ENCODE data around the gene PCDHB2. TPM values are rescaled to one million over a fixed set of nuclear protein-coding genes. Genes with fewer than 3 reads are reported as not detected.
"Not testable (repeated sequence)": the region's sequence is repeated elsewhere in the genome, so short reads cannot be mapped to it uniquely, and the experiment has no call there.

The PCDHB2 gene
- total RNA-seq, 1 donor from 2014 or later: 34.2 TPM

DNA sequence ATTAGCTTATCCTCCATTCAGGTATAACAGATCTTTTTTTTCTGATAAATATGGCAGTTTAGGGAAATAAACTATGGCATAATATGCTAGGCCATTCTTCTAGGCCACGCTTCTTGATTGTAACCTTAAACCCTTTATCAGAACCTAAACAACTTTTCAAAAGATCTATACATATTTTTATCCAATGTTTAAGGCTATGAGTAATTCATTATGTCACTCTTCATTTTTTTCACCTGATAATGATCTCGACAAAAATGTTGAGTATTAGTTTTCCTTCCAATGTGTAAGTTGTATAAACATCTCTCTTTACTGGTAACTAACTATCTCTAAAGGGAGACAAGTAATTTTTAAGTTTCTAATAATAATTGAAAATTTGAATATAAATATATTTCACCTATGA lies 24.8 kb downstream of the PCDHB2 start:
- peaks cover 4% of the 10 kb centered on the region for H3K27me3 Mint-ChIP-seq (ENCODE audit: insufficient read depth, low read depth)
- H3K4me1 Mint-ChIP-seq: no peaks in the 10 kb centered on the region
- TF ChIP-seq EZH2 (IDR thresholded peaks at IDR 0.05) (no peak), CTCF (IDR thresholded peaks at IDR 0.05) (no peak), EZH2phosphoT487 (IDR thresholded peaks at IDR 0.05) (no peak)
- no peak overlapping the region for H3K4me3 Mint-ChIP-seq
- no peaks in the 10 kb centered on the region for H3F3A ChIP-seq (ENCODE audit: low read depth)
- H3K9ac ChIP-seq: no peak overlapping the region
- no peaks in the 10 kb centered on the region for H4K20me1 ChIP-seq (ENCODE audit: low read depth)
- no peak for DNase-seq (ENCODE audit: low spot score)
- no peak overlapping the region for H2AFZ ChIP-seq (replicated peaks)
- no peaks in the 10 kb centered on the region for H3K4me1 ChIP-seq
- no peak overlapping the region for H3K4me2 ChIP-seq
- H3K36me3 ChIP-seq: peaks cover 21% of the 10 kb centered on the region
- no peaks in the 10 kb centered on the region for H3K27me3 ChIP-seq
- H3K27ac Mint-ChIP-seq: no peak overlapping the region
- H3K9me3 ChIP-seq (ENCODE audit: low read depth): peaks cover 24% of the 10 kb centered on the region
- H3K79me2 ChIP-seq (ENCODE audit: low read depth): no peaks in the 10 kb centered on the region
- no peak overlapping the region for H3K27ac ChIP-seq
- peaks cover 11% of the 10 kb centered on the region for H3K36me3 Mint-ChIP-seq
- H3K4me3 ChIP-seq: no peak overlapping the region
- peaks cover 46% of the 10 kb centered on the region for H3K9me3 Mint-ChIP-seq

GRCh38 chr5:141121563-141121962 lies 27.1 kb downstream of the PCDHB2 start, which contains the start of gene PCDHB4:
Gene PCDHB4 (plus strand): TSS chr5:141121818. CDS start chr5:141121999, 181 bp downstream.
- Histone ChIP-seq H3K4me1 (no peaks in the 10 kb centered on the region), H3K36me3 (peaks cover 7% of the 10 kb centered on the region), H3K27me3 (no peaks in the 10 kb centered on the region), H3K9ac (no peak within 1 kb of the TSS), H3F3A (ENCODE audit: low read depth) (no peaks in the 10 kb centered on the region), H3K79me2 (ENCODE audit: low read depth) (no peaks in the 10 kb centered on the region), H3K4me3 (no peak within 1 kb of the TSS), H3K9me3 (ENCODE audit: low read depth) (peaks cover 5% of the 10 kb centered on the region), H2AFZ (replicated peaks) (no peak within 1 kb of the TSS), H4K20me1 (ENCODE audit: low read depth) (no peaks in the 10 kb centered on the region), H3K27ac (no peak within 1 kb of the TSS), H3K4me2 (no peak within 1 kb of the TSS)
- Mint-ChIP-seq H3K4me3 (no peak within 1 kb of the TSS), H3K36me3 (peaks cover 13% of the 10 kb centered on the region), H3K9me3 (peaks cover 32% of the 10 kb centered on the region), H3K27me3 (ENCODE audit: insufficient read depth, low read depth) (peaks cover 4% of the 10 kb centered on the region), H3K27ac (no peak within 1 kb of the TSS), H3K4me1 (no peaks in the 10 kb centered on the region)
- TF ChIP-seq CTCF (IDR thresholded peaks at IDR 0.05) (peak; percentile 44), EZH2phosphoT487 (IDR thresholded peaks at IDR 0.05) (no peak)
- peak; percentile 25 for DNase-seq (ENCODE audit: low spot score)

DNA sequence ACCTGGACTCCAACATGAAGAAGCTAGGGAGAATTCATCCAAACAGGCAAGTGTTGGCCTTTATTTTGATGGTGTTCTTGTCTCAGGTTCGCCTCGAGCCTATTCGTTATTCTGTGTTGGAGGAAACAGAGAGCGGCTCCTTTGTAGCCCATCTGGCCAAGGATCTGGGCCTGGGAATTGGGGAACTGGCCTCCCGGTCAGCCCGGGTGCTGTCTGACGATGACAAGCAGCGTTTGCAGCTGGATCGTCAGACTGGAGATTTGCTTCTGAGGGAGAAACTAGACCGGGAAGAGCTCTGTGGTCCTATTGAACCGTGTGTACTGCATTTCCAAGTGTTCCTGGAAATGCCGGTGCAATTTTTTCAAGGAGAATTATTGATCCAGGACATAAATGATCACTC lies 27.6 kb downstream of the PCDHB2 start:
- Mint-ChIP-seq H3K4me1 (no peaks in the 10 kb centered on the region), H3K9me3 (peaks cover 29% of the 10 kb centered on the region), H3K36me3 (peaks cover 13% of the 10 kb centered on the region), H3K4me3 (no peak overlapping the region), H3K27ac (no peak overlapping the region), H3K27me3 (ENCODE audit: insufficient read depth, low read depth) (peaks cover 4% of the 10 kb centered on the region)
- Histone ChIP-seq H3K27ac (no peak overlapping the region), H3K4me3 (no peak overlapping the region), H3K9ac (no peak overlapping the region), H3K9me3 (ENCODE audit: low read depth) (peaks cover 1% of the 10 kb centered on the region), H3F3A (ENCODE audit: low read depth) (no peaks in the 10 kb centered on the region), H4K20me1 (ENCODE audit: low read depth) (no peaks in the 10 kb centered on the region), H3K79me2 (ENCODE audit: low read depth) (no peaks in the 10 kb centered on the region), H3K4me1 (no peaks in the 10 kb centered on the region), H3K36me3 (peaks cover 6% of the 10 kb centered on the region), H3K27me3 (no peaks in the 10 kb centered on the region), H3K4me2 (no peak overlapping the region), H2AFZ (replicated peaks) (no peak overlapping the region)
- no peak for TF ChIP-seq CTCF (IDR thresholded peaks at IDR 0.05)
- no peak for TF ChIP-seq EZH2phosphoT487 (IDR thresholded peaks at IDR 0.05)
- no peak for TF ChIP-seq EZH2 (IDR thresholded peaks at IDR 0.05)
- DNase-seq (ENCODE audit: low spot score): no peak

GRCh38 chr5:141123396-141124135 lies 29.2 kb downstream of the PCDHB2 start:
- not testable (repeated sequence) for H3K27me3 Mint-ChIP-seq (ENCODE audit: insufficient read depth, low read depth); H3K27ac ChIP-seq; H3K4me1 ChIP-seq; H3K79me2 ChIP-seq (ENCODE audit: low read depth); H3K9ac ChIP-seq; H3F3A ChIP-seq (ENCODE audit: low read depth); H3K4me3 Mint-ChIP-seq; DNase-seq (ENCODE audit: low spot score); H3K27ac Mint-ChIP-seq; H2AFZ ChIP-seq (replicated peaks); H4K20me1 ChIP-seq (ENCODE audit: low read depth); H3K4me2 ChIP-seq; H3K4me1 Mint-ChIP-seq; H3K4me3 ChIP-seq; H3K36me3 ChIP-seq; H3K9me3 ChIP-seq (ENCODE audit: low read depth); H3K27me3 ChIP-seq
- Mint-ChIP-seq H3K9me3 (peaks cover 24% of the 10 kb centered on the region), H3K36me3 (peaks cover 13% of the 10 kb centered on the region)
